Lung (tissue), 12 donors: ENCODE data around the gene TBXA2R. TPM values are rescaled to one million over a fixed set of nuclear protein-coding genes. Genes with fewer than 3 reads are reported as not detected.

Experiments
- ATAC-seq: fragments of 200-7000 bp; cut with Tn5 transposase; one replicate; pipeline ENCODE4 v1.9.1; 2020; ENCODE audit warnings: moderate number of reproducible peaks; ENCODE audit not compliant: insufficient read depth, low FRiP score
- DNase-seq, 3 donors: peaks; one replicate each; pipeline ENCODE4 v3.0.0-alpha.2; 2013 to 2017
- H3K27ac ChIP-seq, 2 donors: one replicate each; pipeline ENCODE4 v1.5.1; 2013; ENCODE audit warnings: mild to moderate bottlenecking in 2 of 2, moderate library complexity in 2 of 2, control low read depth in 1 of 2, inconsistent platforms in 1 of 2, low read depth in 1 of 2, low read length in 1 of 2
- H3K27me3 ChIP-seq, 3 donors: one replicate each; pipeline ENCODE4 v1.5.1; 2013; ENCODE audit warnings: low read length in 2 of 3; ENCODE audit not compliant: control insufficient read depth in 3 of 3, insufficient read depth in 3 of 3
- H3K36me3 ChIP-seq, 4 donors: one replicate each; pipeline ENCODE4 v1.5.1; 2013; ENCODE audit warnings: low read length in 4 of 4, mild to moderate bottlenecking in 1 of 4, moderate library complexity in 1 of 4; ENCODE audit not compliant: control insufficient read depth in 4 of 4, insufficient read depth in 4 of 4
- H3K4me1 ChIP-seq, 5 donors: one replicate each; pipeline ENCODE4 v1.5.1; 2013; ENCODE audit warnings: low read length in 5 of 5, mild to moderate bottlenecking in 2 of 5, moderate library complexity in 1 of 5; ENCODE audit not compliant: control insufficient read depth in 5 of 5, insufficient read depth in 5 of 5
- H3K4me3 ChIP-seq: one replicate; pipeline ENCODE4 v1.5.1; 2013; ENCODE audit warnings: mild to moderate bottlenecking, control low read depth, moderate library complexity
- H3K9ac ChIP-seq, 2 donors: one replicate each; pipeline ENCODE4 v1.5.1; 2013; ENCODE audit warnings: low read length in 2 of 2, control low read depth in 1 of 2; ENCODE audit not compliant: insufficient read depth in 1 of 2
- H3K9me3 ChIP-seq, 4 donors: one replicate each; pipeline ENCODE4 v1.5.1; 2013; ENCODE audit warnings: low read length in 3 of 4, mild to moderate bottlenecking in 1 of 4, moderate library complexity in 1 of 4; ENCODE audit not compliant: control insufficient read depth in 4 of 4, insufficient read depth in 3 of 4
- CTCF ChIP-seq: IDR thresholded peaks from 2 replicates; pipeline ENCODE4 v1.5.1; 2012; ENCODE audit warnings: mild to moderate bottlenecking; ENCODE audit errors: control extremely low read depth, extremely low read depth
- WGBS, 2 donors: extraction: QIAGEN DNeasy Blood & Tissue Kit; methylation state at CpG; one replicate each; pipeline ENCODE4 v1.1.7; 2013; 5-methylcytosine and 5-hydroxymethylcytosine counted together
- polyA plus RNA-seq, 2 donors: library from polyadenylated mRNA; stranded (reverse); fragments of 200-250 nt; gene quantifications; one replicate each; pipeline ENCODE4 v1.2.1, GENCODE V29; 2013
- total RNA-seq, 2 donors: library from RNA; depleted of rRNA in 1 of 2; stranded (reverse); fragments of >200 nt in 1 of 2; gene quantifications; one replicate each; pipeline ENCODE4 v1.2.1, GENCODE V29; 2014 to 2021
- donor health status: control.
- donor health status: control.
- donor health status: Bipolar disorder and iron deficiency.
- donor health status: healthy.
- donor health status: DM: yes; HTN: yes; CAD: no.

The TBXA2R gene
- total and polyA plus RNA-seq, 4 donors, result 2.5 to 7.6 (median 3.5) TPM

- TF ChIP-seq CTCF, result no peak
- peaks cover 0 to 4% (median 0%) of the 10 kb centered on the region in 4 donors for H3K36me3 ChIP-seq
- no peak for DNase-seq
- H3K4me1 ChIP-seq, result peaks cover 0 to 33% (median 11%) of the 10 kb centered on the region in 5 donors
- WGBS, 2 donors, result 64 to 72% methylated on average over 27 of the region's 27 CpGs
- peaks cover 0 to 15% (median 0%) of the 10 kb centered on the region in 3 donors for H3K27me3 ChIP-seq
- H3K9me3 ChIP-seq, result peaks cover 0 to 2% (median 0%) of the 10 kb centered on the region in 4 donors
- no peak for ATAC-seq
- no peak overlapping the region for H3K4me3 ChIP-seq
- H3K9ac ChIP-seq, result no peak overlapping the region
- H3K27ac ChIP-seq, result peak overlapping the region in 1 of 2 donors; percentile 52
These were observed 2.3 kb downstream of the TBXA2R start for GRCh38 chr19:3604227-3604986.

DNA sequence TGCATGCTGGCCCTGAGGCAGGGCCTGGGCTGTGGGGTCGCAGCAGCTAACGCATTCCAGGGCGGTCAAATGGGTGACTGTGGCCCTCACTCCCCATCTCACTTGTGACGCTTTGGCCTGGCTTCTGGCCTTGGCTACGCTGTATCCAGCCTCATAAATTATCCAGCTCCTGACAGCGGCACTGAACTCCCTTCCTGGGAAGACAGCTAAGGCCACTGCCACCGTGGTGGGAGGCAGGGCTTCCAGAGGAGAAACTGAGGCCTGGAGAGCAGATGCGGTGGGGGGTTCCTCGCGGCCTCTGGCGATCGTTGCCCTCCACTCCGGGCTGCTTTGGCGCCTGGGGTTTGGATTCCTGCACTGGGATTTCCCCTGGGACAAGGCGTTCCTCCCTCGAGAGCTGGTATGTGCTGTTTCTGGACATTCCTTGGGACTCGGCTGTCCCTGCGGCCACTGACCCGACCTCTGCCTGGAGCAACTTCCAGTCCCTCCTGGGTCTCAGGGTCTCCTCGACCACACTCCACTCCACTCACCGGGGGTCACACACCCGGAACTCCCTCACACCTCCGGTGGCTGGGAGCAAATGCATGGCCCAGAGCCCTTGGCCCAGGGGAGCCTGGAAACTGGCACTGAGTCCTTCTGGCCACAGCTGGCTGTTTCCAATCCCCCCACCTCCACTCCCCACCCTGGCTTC is 3.4 kb downstream of the TBXA2R start:
- 59 to 86% methylated on average over 23 of the region's 23 CpGs for WGBS, 2 donors
- TF ChIP-seq CTCF, result no peak
- ATAC-seq (no peak), DNase-seq (no peak)
- peak overlapping the region in 1 of 2 donors; percentile 58 for H3K27ac ChIP-seq
- peaks cover 0 to 15% (median 0%) of the 10 kb centered on the region in 3 donors for H3K27me3 ChIP-seq
- H3K36me3 ChIP-seq, result peaks cover 0 to 4% (median 0%) of the 10 kb centered on the region in 4 donors
- H3K9ac ChIP-seq, result no peak overlapping the region
- H3K9me3 ChIP-seq, result peaks cover 0 to 2% (median 0%) of the 10 kb centered on the region in 4 donors
- no peak overlapping the region for H3K4me3 ChIP-seq
- peaks cover 0 to 29% (median 9%) of the 10 kb centered on the region in 5 donors for H3K4me1 ChIP-seq

- Histone ChIP-seq H3K4me1 (peaks cover 0 to 21% (median 6%) of the 10 kb centered on the region in 5 donors), H3K27me3 (peaks cover 0 to 13% (median 0%) of the 10 kb centered on the region in 3 donors), H3K36me3 (peaks cover 0 to 5% (median 0%) of the 10 kb centered on the region in 4 donors), H3K9ac (no peak overlapping the region), H3K27ac (no peak overlapping the region), H3K4me3 (no peak overlapping the region), H3K9me3 (peaks cover 0 to 2% (median 0%) of the 10 kb centered on the region in 4 donors)
- no peak for ATAC-seq
- no peak for TF ChIP-seq CTCF
- 91 to 96% methylated on average over 12 of the region's 12 CpGs for WGBS, 2 donors
- no peak for DNase-seq
These were observed 5.7 kb downstream of the TBXA2R start for GRCh38 chr19:3601021-3601420.
